ENCODE measurements around the gene EWSR1. TPM values are rescaled to one million over a fixed set of nuclear protein-coding genes. Genes with fewer than 3 reads are reported as not detected.

EWSR1 gene
- total and polyA plus RNA-seq, 2 of the 4 experiments (the other 2 are of a cell fraction): 243 to 518 TPM

DNA sequence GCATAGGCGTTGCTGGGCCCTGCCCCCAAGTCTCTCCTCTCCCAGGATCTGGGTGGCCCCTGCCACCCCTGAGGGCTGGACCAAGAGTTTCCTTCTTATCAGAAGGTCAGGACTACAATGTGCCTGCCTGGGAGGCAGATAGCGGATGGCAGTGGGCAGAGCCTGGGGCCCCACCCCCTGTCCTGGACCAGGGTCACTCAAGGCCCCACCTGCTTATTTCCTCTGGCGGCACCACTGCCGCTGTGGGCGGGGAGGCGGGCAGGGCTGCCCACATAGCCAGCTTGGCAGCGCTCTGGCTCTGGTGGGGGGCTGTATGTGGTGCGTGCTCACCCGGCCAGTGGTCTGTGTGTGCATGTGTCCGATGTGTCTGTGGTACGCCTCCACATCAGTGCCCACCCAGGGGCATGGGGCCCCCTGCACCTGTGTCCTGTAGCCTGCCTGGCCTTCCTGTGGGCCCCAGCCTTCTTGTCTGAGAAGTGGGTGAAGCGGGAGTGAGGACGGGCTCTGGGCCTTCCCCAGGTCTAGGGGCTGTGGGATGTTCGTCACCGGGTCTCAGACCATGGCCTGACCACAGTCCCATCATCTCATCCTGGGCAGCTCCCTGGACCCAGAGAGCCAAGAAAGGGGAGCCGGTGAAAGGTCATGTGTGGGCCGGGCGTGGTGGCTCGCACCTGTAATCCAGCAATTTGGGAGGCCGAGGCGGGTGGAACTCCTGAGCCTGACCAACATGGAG is 41.4 kb downstream of the EWSR1 start:
- peaks cover 17% of the 10 kb centered on the region for H3K4me1 ChIP-seq (ENCODE audit: control insufficient read depth, insufficient read depth, low read length)
- H3K36me3 ChIP-seq (ENCODE audit: control insufficient read depth, insufficient read depth, low read length): peaks cover 2% of the 10 kb centered on the region; the same call in 1 of the 2 replicates
- H2BK120ac ChIP-seq (ENCODE audit: low read depth, low read length): no peak overlapping the region
- CTCF ChIA-PET: no interaction called here
- DNase-seq (no peak), ATAC-seq (ENCODE audit: low read depth) (no peak)
- H3K18ac ChIP-seq (ENCODE audit: low read depth, low read length): no peak overlapping the region
- H3K4me3 ChIP-seq (ENCODE audit: insufficient read depth, low read depth, low read length): no peak overlapping the region
- intact Hi-C loops (cut with micrococcal nuclease): no loop called here
- WGBS, 2 experiments (ENCODE audit: extremely low coverage in 2 of 2, insufficient read length in 1 of 2): 100% methylated on average over 1 of the region's 21 CpGs; no CpG with 5 or more reads in 1 of the 2 experiments
- H4K20me1 ChIP-seq (ENCODE audit: insufficient read depth, low read length): peaks cover 34% of the 10 kb centered on the region
- H3K4ac ChIP-seq (ENCODE audit: low read depth, low read length): no peak overlapping the region; the same call in 1 of the 2 replicates
- H4K91ac ChIP-seq (ENCODE audit: insufficient read depth, low read depth, low read length): no peak overlapping the region
- in situ Hi-C loops (cut with MboI; ENCODE audit: low sequenced_read_pairs): no loop called here
- POLR2A ChIA-PET (ENCODE audit: unreplicated experiment): no interaction called here
- dilution Hi-C loops (cut with HindIII; ENCODE audit: low sequenced_read_pairs, unreplicated experiment): no loop called here
- H3K27ac ChIP-seq (ENCODE audit: insufficient read depth, low read length): no peak overlapping the region
- no peaks in the 10 kb centered on the region for H3K9me3 ChIP-seq (ENCODE audit: control insufficient read depth, insufficient read depth, low read length)
- no peak overlapping the region for H3K9ac ChIP-seq (ENCODE audit: low read depth, low read length)
- H3K79me1 ChIP-seq (ENCODE audit: low read depth in 1 of 2, low read length in 2 of 2): peaks cover 8 to 42% of the 10 kb centered on the region in 2 experiments; a peak in 3 of 4 replicates
- no peak overlapping the region for H2BK5ac ChIP-seq (ENCODE audit: low read depth, low read length, poor library complexity, severe bottlenecking)
- no peak overlapping the region for H2BK20ac ChIP-seq (ENCODE audit: low read depth, low read length)
- H3K9me1 ChIP-seq (ENCODE audit: insufficient read depth, low read length): peaks cover 5% of the 10 kb centered on the region; the same call in 1 of the 2 replicates
- no peak overlapping the region for H4K5ac ChIP-seq (ENCODE audit: low read depth, low read length)
- H3K56ac ChIP-seq (ENCODE audit: extremely low read depth, insufficient read depth, low read length): no peak overlapping the region
- no peak overlapping the region for H4K8ac ChIP-seq (ENCODE audit: low read depth in 2 of 2, low read length in 2 of 2)
- H3K27me3 ChIP-seq (ENCODE audit: control insufficient read depth, insufficient read depth, low read length): peaks cover 14% of the 10 kb centered on the region
- H3K14ac ChIP-seq (replicated peaks; ENCODE audit: low read depth, low read length): no peak overlapping the region
- H2AK9ac ChIP-seq (replicated peaks; ENCODE audit: low read depth, low read length, poor library complexity): peak overlapping the region; percentile 34
- H2AFZ ChIP-seq (replicated peaks; ENCODE audit: low read length, poor library complexity): no peak overlapping the region
- H3K4me2 ChIP-seq (ENCODE audit: low read depth, low read length): no peak overlapping the region
- H2BK15ac ChIP-seq (ENCODE audit: low read depth, low read length): no peak overlapping the region
- no TSS peak for BruUV-seq (replicated peaks)
- TF ChIP-seq POLR2A (IDR thresholded peaks at IDR 0.05; ENCODE audit: low read depth, low read length) (no peak), RCOR1 (IDR thresholded peaks at IDR 0.05; ENCODE audit: insufficient replicate concordance, low read length) (no peak), RFX5 (IDR thresholded peaks at IDR 0.05; ENCODE audit: low read depth, low read length) (no peak), NFE2L2 (IDR thresholded peaks at IDR 0.05; ENCODE audit: low read depth, low read length) (no peak), CTCF (conservative IDR thresholded peaks at IDR 0.05; ENCODE audit: low read depth, low read length) (no peak), RAD21 (IDR thresholded peaks at IDR 0.05; ENCODE audit: low read length) (no peak), MAFK (IDR thresholded peaks at IDR 0.05; ENCODE audit: low read depth, low read length) (no peak), ELK1 (IDR thresholded peaks at IDR 0.05; ENCODE audit: borderline replicate concordance, low read depth, low read length) (no peak), BHLHE40 (IDR thresholded peaks at IDR 0.05; ENCODE audit: low read depth, low read length) (no peak), MXI1 (IDR thresholded peaks at IDR 0.05; ENCODE audit: borderline replicate concordance, low read depth, low read length) (no peak), CEBPB (IDR thresholded peaks at IDR 0.05; ENCODE audit: low read depth, low read length) (no peak), MAZ (IDR thresholded peaks at IDR 0.05; ENCODE audit: borderline replicate concordance, low read depth, low read length) (no peak), FOS (IDR thresholded peaks at IDR 0.05; ENCODE audit: low read depth, low read length) (no peak), SMC3 (IDR thresholded peaks at IDR 0.05; ENCODE audit: low read depth, low read length) (no peak)
- TF ChIP-seq, protein P1, sequence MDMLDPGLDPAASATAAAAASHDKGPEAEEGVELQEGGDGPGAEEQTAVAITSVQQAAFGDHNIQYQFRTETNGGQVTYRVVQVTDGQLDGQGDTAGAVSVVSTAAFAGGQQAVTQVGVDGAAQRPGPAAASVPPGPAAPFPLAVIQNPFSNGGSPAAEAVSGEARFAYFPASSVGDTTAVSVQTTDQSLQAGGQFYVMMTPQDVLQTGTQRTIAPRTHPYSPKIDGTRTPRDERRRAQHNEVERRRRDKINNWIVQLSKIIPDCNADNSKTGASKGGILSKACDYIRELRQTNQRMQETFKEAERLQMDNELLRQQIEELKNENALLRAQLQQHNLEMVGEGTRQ (IDR thresholded peaks at IDR 0.05; ENCODE audit: low read depth, low read length): no peak
- H3K23ac ChIP-seq (ENCODE audit: low read depth, low read length): no peak overlapping the region
- H2AK5ac ChIP-seq (ENCODE audit: low read depth, low read length): no peak overlapping the region

Data from IMR-90 (cell line).